HG03108 (cell line): Measurements from ENCODE around the gene RERG.

Experiments used
- ATAC-seq: cut with Tn5 transposase; IDR thresholded peaks from one replicate; pipeline ENCODE4 v1.9.1; 2021; ENCODE audit warnings: moderate library complexity; ENCODE audit not compliant: unreplicated experiment

Gene RERG

DNA sequence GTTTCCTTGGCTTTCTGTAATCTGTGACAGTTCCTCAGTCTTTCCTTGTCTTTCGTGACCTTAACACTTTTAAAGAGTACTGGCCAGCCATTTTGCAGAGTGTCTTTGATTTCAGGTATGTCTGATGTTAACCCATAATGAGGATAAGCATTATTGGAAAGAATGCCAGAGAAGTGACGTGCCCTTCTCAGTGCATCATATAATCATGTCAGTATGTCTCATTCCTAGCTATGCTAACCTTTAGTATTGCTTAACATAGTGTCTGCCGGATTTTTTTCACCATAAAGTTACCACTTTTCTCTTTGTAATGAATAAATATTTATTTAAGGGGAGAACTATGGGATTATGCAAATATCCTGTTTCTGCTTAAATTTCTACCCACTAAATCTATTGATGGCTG lies 28.5 kb downstream of the RERG start:
- ATAC-seq: no peak

DNA sequence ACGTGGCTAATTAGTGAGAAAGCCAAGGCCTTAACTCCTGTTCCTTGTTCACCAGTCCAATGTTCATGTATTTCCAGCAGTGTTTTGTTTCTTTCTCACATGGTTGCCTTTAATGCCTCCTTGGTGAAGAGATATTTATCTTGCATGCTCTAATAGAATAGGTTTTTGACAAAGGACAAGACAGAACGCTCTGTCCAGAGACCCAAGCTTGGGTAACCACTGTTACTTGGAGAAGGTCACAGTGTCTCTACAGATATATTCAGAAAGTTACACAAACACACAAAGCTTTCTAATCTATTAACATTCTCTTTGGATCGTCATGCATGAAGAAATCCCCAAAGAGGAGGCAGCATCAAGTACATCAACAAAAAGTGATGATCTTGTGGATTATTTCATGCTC lies 33.1 kb downstream of the RERG start:
- ATAC-seq: no peak

DNA sequence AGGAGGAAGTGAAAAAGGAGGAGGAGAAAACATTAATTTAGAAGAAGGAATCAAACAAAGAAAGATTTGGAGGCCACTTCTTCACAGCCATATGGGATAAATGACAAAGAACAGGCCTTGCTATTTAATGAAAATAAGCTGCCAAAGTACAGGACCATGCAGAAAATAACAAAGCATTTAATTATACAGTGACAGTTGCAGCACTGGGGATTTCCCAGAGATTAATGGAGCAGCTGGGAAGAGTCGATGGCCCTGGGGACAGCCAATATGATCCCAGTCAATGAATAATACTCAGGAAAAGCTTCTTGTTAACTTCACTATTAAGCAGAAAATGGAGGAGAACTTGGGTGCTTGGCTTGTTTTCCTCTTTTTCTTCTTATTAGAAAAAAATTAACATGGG lies 34.6 kb downstream of the RERG start:
- ATAC-seq: no peak

DNA sequence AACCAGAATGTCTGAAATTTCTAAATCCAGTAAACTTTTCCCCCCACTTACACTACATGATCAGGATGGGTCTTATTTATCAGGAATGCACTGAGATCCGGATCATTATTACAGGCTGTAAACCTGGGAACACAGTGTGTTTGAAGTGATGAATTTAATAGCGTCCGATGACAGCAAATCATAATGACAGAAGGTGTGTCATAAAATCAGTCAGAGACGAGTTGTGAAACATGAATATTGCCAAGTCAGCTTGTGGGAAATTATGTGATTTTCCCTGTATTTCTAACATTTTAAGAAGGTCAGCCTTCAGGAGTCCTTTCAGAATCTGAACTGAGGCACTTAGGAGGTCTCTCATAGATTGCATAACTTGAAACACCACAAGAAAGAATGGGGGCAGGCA lies 36.7 kb downstream of the RERG start:
- no peak for ATAC-seq

DNA sequence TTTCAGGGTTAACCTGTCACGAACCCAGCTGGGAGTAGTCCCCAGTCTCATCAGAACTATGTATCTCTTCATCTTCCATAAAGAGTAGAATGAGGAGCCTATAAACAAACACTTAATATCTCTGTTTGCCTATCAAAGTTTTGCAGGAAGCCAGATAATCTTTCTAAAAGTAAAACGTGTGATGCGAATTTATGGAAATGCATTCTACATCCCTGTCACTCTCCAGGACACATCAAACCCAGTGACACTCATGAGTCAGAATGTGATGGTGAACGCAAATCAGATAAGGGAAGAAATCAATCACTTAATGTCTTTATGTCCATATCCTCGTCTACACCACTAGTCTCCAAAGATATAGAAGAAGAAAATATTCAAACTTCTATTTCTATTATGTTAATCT lies 37.4 kb downstream of the RERG start:
- no peak for ATAC-seq

DNA sequence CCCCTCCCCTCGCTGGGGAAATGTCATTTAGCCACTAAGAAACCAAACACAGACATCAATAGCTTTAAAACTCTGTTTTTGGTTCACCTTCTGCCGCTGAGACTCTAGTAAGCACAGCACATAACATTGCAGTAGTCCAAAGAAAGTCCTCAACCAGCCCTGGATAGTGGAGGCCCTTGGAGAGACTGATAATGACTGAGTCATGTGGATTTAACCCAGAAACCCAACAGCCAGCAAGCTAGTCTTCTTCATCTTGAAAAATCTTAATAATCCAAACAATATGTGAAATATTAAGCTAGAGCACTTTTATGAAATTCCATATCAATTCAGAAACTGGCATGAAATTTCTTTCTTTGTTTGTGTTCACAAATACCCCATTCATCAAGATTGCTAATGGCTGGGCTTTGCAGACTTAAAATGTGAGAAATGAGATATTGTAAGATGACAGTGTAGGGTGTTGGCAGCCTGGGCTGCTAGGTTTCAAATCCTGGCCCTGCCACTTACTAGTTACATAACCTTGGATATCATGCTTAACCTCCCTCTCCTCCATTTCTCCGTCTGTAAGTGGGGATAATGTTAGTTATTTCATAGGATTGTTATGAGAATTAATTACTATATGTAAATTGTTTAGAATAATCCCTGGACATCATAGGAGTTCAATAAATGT lies 40.1 kb downstream of the RERG start:
- no peak for ATAC-seq

DNA sequence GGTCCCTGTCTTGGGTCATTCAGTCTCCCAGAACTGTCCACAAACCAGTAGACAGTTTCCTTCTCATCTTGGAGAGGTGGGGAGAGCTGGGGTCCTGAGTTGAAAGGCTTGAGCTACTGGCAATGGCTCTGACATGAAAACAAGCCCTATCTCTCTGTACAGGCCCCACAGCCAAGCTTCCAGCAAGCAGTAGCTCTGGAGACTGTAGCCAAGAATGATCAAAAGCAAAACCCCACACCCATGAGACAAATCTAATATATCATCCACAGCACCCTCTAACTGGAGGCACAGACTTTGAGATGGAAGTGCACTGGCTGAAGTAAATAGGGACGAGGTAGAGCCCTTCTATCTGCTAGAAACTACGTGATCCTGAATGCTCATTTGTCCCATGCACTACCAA lies 40.9 kb downstream of the RERG start:
- ATAC-seq: no peak

DNA sequence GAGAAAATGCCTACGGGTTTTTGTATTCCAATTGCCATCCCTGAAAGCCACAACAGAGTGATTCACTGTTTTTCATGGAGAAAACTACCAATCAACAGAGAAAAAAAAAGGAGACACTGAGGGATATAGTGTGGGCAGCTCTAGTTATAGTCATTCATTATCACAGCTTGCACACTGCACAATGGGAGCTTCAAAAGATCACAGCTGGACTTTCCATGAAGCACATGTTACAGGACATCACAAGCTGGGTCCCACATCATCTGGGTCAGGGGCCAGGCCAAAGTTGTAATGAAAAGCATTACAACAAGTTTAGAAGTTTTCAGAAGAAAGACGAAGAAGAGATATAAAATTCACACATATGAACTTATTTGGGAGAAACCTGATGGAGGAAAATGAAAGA lies 41.5 kb downstream of the RERG start:
- ATAC-seq: no peak

DNA sequence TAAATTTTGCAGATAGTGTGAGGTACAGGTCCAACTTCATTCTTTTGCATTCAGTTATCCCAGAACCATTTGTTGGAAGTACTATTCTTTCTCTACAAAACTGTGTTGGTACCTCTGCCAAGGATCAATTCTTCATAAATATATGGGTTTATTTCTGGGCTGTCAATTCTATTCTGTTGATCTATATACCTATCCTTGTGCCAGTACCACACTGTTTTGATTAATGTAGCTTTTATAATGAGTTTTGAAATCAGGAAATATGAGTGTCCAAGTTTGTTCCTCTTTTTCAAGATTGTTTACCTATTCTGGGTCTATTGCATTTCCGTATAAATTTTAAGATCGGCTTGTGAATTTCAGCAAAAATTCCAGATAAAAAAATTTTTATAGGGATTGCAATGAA lies 48.1 kb downstream of the RERG start:
- no peak for ATAC-seq

DNA sequence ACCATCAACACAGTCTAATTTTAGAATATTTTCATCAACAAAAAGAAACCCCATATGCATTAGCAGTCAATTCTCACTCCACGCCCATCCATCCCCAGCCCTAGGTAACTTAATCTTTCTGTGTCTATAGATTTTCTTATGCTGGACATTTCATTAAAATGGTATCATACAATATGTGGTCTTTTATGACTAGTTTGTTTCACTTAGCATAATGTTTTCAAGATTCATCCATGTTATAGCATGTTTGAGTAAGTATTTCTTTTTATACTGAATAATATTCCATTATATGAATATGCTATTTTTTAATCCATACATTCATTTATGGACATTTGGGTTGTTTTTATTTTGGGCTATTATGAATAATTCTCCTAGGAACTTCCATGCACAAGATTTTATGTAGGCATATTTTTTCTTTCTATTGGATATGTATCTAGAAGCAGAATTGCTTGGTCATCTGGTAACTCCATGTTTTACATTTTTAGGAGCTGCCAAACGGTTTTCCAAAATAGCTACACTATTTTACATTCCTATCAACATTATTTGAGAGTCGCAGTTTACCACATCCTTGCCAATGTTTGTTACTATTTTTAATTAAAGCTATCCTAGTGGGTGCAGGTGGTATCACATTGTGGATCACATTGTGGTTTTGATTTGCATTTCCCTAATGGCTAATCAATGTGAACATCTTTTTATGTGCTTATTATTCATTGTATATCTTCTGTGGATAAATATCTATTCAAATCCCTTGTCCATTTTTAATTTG lies 49.0 kb downstream of the RERG start:
- no peak for ATAC-seq

DNA sequence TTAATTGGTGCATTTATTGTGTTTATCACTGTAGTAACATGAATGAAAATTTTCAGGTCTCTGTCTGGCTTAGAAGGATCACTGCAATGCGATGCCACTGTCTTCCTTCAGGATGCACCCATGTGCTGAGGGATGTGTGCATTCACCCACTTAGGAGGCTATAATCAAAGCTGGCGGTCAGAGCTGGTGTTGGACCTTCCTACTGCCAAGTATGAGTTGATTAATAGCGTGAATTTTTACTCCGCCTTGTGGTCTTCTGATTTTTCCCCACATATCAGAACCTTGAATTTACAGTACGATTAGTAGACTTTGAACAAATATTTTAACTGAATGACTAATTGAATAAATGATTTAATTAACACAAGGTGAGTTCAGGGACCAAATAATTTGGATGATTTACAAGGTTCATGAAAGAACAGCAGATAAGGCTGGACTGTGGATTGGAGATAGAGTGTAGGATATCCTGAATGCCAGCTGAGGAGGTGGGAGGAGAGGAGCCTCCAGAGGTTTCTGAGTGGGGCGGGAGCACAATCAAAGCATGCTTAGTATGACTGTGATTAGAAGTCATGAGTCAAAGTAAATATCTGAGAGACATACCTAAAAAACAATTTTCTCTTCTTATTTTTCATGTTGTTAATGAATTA lies 50.1 kb downstream of the RERG start:
- ATAC-seq: no peak

DNA sequence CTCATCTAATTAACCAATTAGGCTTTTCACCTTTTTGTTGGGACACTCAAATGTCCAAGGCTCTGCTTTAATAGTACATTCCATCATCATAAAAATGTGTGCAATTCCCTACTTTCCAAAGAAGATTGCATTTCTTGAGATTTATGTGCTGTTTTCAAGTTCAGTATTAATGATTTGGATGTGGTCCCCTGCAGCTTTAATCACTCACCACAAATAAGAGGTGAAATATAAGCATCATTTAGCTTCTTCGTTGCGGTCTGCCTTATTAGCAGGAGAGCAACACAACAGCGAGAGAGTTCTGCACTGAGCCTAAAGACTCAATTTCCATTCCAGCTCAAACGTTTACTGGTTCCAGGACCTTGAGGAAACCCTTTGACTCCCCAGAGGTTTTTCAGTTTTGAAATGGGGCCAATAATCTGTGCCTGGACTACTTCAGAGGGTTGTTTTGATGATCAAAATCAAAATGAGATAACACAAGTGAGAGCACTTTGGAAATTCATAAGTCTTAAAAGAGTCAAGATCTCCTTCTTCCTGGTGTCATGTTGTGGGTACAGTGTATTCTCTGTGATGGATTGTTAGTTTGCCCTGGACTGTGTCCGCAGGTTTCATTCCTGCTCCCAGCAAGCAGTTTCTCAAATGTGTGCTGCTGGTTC lies 53.1 kb downstream of the RERG start:
- ATAC-seq: no peak

DNA sequence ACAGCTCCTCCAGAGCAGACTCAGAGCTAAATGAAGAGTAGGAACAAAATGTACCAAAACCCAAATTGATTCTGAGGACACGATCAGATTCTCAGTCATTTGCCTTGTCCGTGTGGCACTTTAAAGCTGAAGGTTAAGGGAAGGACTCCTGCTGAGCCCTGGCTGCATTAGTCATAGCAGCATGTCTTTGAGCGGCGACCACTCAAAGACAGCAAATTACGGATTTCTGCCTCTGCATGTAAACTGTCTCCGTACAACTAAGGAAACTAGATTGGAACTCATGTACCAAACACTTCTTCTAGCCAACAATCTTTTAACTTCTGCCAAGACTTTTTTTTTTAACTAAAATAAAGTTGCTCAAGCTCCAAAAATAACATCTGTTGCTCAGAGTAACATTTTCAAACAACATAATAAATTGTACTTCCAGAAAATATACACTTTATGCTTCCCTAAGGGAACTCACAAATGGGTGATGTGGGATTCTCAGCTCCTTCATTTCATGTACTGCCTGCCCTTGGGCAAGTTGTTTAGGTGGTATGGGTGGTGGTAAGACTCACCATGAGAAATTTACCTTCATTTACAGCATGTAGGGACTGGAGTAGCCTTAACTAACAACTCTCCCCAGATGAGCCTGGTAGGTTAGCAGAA lies 56.1 kb downstream of the RERG start:
- ATAC-seq: no peak

DNA sequence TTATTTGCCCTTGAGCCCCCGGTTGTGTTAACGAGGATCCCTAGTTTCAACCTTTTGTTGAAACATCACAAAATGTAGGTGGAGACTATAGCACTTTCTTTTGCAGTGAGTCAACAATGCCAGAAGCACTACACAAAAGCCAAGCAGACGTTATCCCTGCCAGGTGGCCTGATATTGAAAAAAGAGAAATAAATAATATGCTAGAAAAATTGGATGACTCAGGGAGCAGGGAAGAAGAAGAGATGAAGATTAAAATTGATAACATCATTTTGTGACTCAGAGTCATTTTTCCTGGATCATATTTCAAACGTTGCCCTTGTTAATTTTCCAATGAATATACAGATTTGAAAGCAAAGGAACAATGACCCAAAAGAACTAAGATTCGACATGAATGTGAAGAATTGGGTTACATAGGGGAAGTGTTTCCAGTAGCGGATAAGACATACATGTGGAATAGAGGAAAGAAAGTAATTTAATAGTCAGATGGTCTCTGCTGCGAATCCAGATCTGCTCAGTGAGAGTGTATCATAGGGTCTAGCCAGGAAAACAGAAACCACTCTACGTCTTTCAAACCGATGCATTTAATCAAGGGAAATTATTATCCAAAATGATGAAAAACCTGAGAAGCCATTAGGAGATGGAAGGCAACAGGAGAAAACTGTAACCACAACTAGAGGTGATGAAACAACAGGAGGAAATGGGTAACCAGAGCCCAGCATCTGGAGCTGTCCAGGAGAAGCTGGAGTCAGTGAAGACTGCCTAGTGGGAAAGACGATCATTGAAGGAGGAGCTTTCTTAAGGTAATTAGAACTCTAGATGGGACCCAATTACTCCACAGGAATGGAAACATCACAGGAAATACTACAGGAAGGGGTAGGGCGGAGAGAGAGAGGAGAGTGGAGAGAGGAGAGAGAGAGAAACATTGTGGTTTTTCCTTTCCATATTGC lies 57.9 kb downstream of the RERG start:
- no peak for ATAC-seq

DNA sequence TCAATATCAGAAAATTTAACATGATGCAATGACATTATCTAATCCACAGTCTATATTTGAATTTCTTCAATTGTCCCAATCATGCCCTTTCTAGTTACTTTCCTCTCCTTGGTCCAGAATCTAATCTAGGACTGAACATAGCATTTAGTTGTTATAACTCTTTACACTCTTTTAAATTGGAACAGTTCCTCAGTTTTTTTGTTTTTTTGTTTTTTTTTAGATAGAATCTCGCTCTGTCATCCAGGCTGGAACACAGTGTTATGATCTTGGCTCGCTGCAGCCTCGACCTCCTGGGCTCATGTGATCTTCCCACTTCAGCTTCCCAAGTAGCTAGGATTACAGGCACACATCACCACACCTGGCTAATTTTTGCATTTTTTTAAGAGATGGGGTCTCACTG lies 63.1 kb downstream of the RERG start:
- no peak for ATAC-seq

DNA sequence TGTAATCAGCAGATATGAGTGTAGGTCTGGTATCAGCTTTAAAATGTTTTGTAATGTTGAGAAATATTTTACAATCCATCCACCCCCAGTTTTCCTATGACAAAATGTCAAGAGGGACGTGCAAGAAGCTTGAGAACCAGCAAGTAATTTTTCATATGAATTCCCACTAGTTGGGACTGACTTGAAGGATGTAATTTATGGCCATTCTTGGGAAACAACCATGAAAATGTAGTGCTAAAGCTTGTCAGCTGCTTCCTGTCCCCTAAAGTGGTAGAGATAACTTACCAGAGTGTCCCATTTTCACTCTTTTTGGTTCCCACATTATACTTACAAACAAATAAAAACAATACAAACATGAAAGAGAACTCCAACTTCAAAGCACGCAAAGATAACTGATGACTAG lies 63.9 kb downstream of the RERG start:
- no peak for ATAC-seq

DNA sequence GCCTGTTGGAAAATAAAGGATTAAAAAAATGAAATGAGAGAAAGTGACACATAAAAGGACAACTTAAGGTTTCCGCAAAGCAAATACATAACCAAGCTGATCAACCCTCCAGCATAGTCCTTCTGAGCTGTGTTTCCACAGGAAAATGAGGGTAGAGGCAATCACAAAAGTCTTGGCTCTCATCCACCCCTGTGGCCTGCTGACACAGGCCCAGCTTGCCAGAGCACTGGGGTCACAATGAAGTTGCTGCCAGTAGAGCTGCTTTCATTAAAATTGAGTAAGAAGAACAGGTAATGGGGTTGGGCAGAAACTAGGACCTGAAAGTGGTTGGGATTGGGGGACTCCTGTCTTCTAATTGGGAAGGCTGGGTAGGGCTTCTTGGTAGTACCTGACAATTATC lies 65.9 kb downstream of the RERG start:
- no peak for ATAC-seq

DNA sequence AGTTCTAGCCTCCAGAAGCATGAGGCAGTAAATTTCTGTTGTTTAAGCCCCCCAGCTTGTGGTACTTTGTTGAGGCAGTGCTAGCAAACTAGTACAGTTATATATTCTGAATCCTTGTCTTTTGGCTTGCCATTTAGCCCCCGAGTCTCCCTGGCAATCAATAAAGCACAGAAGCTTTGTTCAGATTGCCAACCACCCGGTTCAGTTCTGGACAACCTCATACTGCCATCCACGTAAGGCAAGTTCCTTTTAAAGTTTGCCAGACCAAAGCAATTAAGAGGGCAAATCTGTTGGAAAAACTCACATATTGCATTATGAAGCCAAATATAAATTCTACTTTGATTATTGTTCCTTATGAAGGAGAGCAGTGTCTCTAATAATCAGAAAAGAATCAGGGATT lies 67.1 kb downstream of the RERG start:
- no peak for ATAC-seq

DNA sequence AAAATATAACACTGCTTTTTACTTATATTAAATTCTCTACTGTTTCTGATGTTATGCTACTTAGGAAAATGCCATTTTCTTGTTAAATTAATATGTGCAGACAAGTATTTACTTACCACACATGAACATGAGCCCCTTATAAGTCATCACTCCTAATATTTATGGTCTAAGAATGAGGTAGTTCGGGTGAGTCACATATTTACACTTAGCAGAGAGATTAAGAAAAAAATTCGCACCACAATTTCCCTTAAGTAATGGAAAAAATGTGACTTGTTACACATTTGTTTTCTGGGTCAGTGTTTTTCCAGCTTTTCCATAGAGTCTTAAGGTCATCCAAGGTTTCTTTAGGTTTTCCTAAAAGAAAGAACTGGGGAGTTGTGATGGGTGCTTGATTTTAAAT lies 68.3 kb downstream of the RERG start:
- ATAC-seq: no peak

DNA sequence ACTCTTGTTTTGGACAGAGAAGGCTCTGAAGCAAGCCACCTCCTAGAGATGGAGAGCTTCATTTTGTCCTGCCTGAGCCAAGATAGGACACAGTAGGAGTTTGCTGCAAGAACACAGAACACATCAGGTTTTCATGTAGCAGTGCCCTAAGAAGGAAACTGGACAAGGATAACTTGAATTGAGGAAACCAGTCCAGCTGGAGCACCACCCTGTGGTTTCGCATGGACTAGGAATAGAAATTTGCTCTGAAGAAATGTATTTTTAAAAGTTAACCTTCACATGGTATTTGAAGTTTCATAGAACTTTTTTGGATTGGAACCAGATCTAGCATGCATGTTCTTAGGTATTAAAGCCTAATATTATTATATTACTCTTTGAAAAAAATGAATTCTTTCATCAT lies 68.8 kb downstream of the RERG start:
- ATAC-seq: no peak
